ENCODE data around the gene THSD4. TPM values are rescaled to one million over a fixed set of nuclear protein-coding genes. Genes with fewer than 3 reads are reported as not detected.
"Not testable (repeated sequence)": the region's sequence is repeated elsewhere in the genome, so short reads cannot be mapped to it uniquely, and the experiment has no call there.

Gene THSD4
- total RNA-seq, 2 experiments from 2014 or later, result not detected

GRCh38 chr15:71262599-71262998, 147.3 kb downstream of the THSD4 start:
- H3K4me3 Mint-ChIP-seq, result no peak overlapping the region
- DNase-seq, result no peak
- no peak for ATAC-seq
- H3K4me1 Mint-ChIP-seq (ENCODE audit: low read depth), result no peaks in the 10 kb centered on the region
- H3K9me3 Mint-ChIP-seq, result no peaks in the 10 kb centered on the region
- intact Hi-C loops (cut with micrococcal nuclease), result no loop called here
- no peaks in the 10 kb centered on the region for H3K36me3 Mint-ChIP-seq (ENCODE audit: low read depth)
- no peak overlapping the region for H3K27ac Mint-ChIP-seq
- TF ChIP-seq CTCF (IDR thresholded peaks at IDR 0.05), result no peak
- peaks cover 9% of the 10 kb centered on the region for H3K27me3 Mint-ChIP-seq
- CTCF ChIA-PET, result no interaction called here
- POLR2A ChIA-PET, result no interaction called here

GRCh38 chr15:71265606-71266005, 150.3 kb downstream of the THSD4 start:
- CTCF ChIA-PET; H3K36me3 Mint-ChIP-seq (ENCODE audit: low read depth); H3K27ac Mint-ChIP-seq; POLR2A ChIA-PET; H3K4me1 Mint-ChIP-seq (ENCODE audit: low read depth); ATAC-seq; H3K9me3 Mint-ChIP-seq; H3K4me3 Mint-ChIP-seq; DNase-seq; intact Hi-C loops (cut with micrococcal nuclease): not testable (repeated sequence)
- peaks cover 16% of the 10 kb centered on the region for H3K27me3 Mint-ChIP-seq

GRCh38 chr15:71271327-71271726, 156.1 kb downstream of the THSD4 start:
- ChIA-PET POLR2A (no interaction called here), CTCF (no interaction called here)
- Mint-ChIP-seq H3K36me3 (ENCODE audit: low read depth) (no peaks in the 10 kb centered on the region), H3K27me3 (peaks cover 10% of the 10 kb centered on the region), H3K4me1 (ENCODE audit: low read depth) (no peaks in the 10 kb centered on the region), H3K9me3 (peaks cover 4% of the 10 kb centered on the region), H3K27ac (no peak overlapping the region), H3K4me3 (no peak overlapping the region)
- intact Hi-C loops (cut with micrococcal nuclease), result no loop called here
- no peak for TF ChIP-seq CTCF (IDR thresholded peaks at IDR 0.05)
- ATAC-seq, result no peak
- DNase-seq, result no peak

GRCh38 chr15:71272932-71273331, 157.7 kb downstream of the THSD4 start:
- Mint-ChIP-seq H3K27ac (no peak overlapping the region), H3K27me3 (peaks cover 6% of the 10 kb centered on the region), H3K36me3 (ENCODE audit: low read depth) (no peaks in the 10 kb centered on the region), H3K4me1 (ENCODE audit: low read depth) (no peaks in the 10 kb centered on the region), H3K9me3 (peaks cover 4% of the 10 kb centered on the region), H3K4me3 (no peak overlapping the region)
- ChIA-PET CTCF (no interaction called here), POLR2A (no interaction called here)
- ATAC-seq, result no peak
- intact Hi-C loops (cut with micrococcal nuclease), result no loop called here
- DNase-seq, result no peak
- TF ChIP-seq CTCF (IDR thresholded peaks at IDR 0.05), result no peak

- H3K27ac Mint-ChIP-seq, result no peak overlapping the region
- H3K9me3 Mint-ChIP-seq, result peaks cover 4% of the 10 kb centered on the region
- ChIA-PET POLR2A (no interaction called here), CTCF (no interaction called here)
- intact Hi-C loops (cut with micrococcal nuclease), result no loop called here
- ATAC-seq, result no peak
- H3K27me3 Mint-ChIP-seq, result peaks cover 5% of the 10 kb centered on the region
- H3K36me3 Mint-ChIP-seq (ENCODE audit: low read depth), result no peaks in the 10 kb centered on the region
- H3K4me1 Mint-ChIP-seq (ENCODE audit: low read depth), result no peaks in the 10 kb centered on the region
- no peak for TF ChIP-seq CTCF (IDR thresholded peaks at IDR 0.05)
- DNase-seq, result no peak
- H3K4me3 Mint-ChIP-seq, result no peak overlapping the region
Measured at GRCh38 chr15:71273731-71274447, 158.6 kb downstream of the THSD4 start.

Data from activated CD8-positive, alpha-beta T cell treated with anti-CD3 and anti-CD28 coated beads for 36 hours (primary cell).